Hepatocyte (in vitro differentiated cells): ENCODE data around the gene PACS1.

Experiments used
- EZH2 ChIP-seq: fragments of 200-600 bp; sonication (generic); IDR thresholded peaks from 2 replicates; pipeline ENCODE4 v1.6.1; 2016; ENCODE audit warnings: antibody characterized with exemption, mild to moderate bottlenecking, borderline replicate concordance
- TF ChIP-seq, protein P1 (sequence below): fragments of 200-600 bp; sonication (generic); IDR thresholded peaks from 2 replicates; pipeline ENCODE4 v1.5.1; 2016; ENCODE audit warnings: antibody characterized with exemption, mild to moderate bottlenecking; ENCODE audit not compliant: poor library complexity

DNA sequence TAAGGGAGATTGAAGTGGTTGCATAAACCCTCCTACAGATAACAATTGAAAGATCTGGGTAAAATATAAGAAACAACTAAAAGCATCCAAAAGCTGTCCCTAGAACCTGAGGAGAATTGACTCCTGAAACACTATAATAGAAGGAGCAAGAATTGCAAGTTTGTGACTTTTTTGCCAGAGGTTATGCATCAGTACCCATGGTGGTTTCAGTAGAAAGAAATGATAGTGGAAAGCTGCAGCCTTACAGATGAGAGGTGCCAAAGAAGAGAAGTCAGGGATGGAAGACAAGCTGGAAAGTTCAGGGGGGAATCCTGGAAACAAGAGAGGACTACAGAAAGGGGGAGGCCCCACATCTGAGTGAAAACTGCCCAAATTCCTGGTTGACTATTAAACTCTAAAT lies 80.7 kb downstream of the PACS1 start:
- TF ChIP-seq, protein P1, sequence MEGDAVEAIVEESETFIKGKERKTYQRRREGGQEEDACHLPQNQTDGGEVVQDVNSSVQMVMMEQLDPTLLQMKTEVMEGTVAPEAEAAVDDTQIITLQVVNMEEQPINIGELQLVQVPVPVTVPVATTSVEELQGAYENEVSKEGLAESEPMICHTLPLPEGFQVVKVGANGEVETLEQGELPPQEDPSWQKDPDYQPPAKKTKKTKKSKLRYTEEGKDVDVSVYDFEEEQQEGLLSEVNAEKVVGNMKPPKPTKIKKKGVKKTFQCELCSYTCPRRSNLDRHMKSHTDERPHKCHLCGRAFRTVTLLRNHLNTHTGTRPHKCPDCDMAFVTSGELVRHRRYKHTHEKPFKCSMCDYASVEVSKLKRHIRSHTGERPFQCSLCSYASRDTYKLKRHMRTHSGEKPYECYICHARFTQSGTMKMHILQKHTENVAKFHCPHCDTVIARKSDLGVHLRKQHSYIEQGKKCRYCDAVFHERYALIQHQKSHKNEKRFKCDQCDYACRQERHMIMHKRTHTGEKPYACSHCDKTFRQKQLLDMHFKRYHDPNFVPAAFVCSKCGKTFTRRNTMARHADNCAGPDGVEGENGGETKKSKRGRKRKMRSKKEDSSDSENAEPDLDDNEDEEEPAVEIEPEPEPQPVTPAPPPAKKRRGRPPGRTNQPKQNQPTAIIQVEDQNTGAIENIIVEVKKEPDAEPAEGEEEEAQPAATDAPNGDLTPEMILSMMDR = no peak
- TF ChIP-seq EZH2 = no peak
